ENCODE measurements around the gene C17orf78.
A peak's percentile ranks its signal among the peaks of the same experiment; 100 is the strongest.

GRCh38 chr17:37338847-37339246 lies 36.9 kb upstream of the C17orf78 start:
- TF ChIP-seq ZNF174 (tag by site-specific recombination; IDR thresholded peaks at IDR 0.05) (no peak), ZNF707 (tag by site-specific recombination; IDR thresholded peaks at IDR 0.05) (no peak), ZNF350 (tag by site-specific recombination; IDR thresholded peaks at IDR 0.05) (no peak), RBAK (tag by site-specific recombination; IDR thresholded peaks at IDR 0.05) (no peak), YY1 (tag by site-specific recombination; IDR thresholded peaks at IDR 0.05) (no peak), ZNF24 (tag by site-specific recombination; IDR thresholded peaks at IDR 0.05) (no peak), PRDM1 (tag by site-specific recombination; IDR thresholded peaks at IDR 0.05) (peak; percentile 91), ZBTB20 (tag by site-specific recombination; IDR thresholded peaks at IDR 0.05) (no peak), REST (tag by site-specific recombination; IDR thresholded peaks at IDR 0.05) (no peak), ZNF692 (tag by site-specific recombination; IDR thresholded peaks at IDR 0.05) (no peak), ZFP41 (tag by site-specific recombination; IDR thresholded peaks at IDR 0.05; ENCODE audit: borderline replicate concordance) (no peak), ZNF837 (tag by site-specific recombination; IDR thresholded peaks at IDR 0.05) (no peak), ZBTB44 (tag by site-specific recombination; IDR thresholded peaks at IDR 0.05) (no peak)
- TF ChIP-seq, protein P1, sequence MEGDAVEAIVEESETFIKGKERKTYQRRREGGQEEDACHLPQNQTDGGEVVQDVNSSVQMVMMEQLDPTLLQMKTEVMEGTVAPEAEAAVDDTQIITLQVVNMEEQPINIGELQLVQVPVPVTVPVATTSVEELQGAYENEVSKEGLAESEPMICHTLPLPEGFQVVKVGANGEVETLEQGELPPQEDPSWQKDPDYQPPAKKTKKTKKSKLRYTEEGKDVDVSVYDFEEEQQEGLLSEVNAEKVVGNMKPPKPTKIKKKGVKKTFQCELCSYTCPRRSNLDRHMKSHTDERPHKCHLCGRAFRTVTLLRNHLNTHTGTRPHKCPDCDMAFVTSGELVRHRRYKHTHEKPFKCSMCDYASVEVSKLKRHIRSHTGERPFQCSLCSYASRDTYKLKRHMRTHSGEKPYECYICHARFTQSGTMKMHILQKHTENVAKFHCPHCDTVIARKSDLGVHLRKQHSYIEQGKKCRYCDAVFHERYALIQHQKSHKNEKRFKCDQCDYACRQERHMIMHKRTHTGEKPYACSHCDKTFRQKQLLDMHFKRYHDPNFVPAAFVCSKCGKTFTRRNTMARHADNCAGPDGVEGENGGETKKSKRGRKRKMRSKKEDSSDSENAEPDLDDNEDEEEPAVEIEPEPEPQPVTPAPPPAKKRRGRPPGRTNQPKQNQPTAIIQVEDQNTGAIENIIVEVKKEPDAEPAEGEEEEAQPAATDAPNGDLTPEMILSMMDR (tag by site-specific recombination; IDR thresholded peaks at IDR 0.05) = no peak
